GM18526 (cell line): ENCODE measurements around the gene SLC25A11.

ENCODE experiments used
- POLR2A ChIP-seq: IDR thresholded peaks from 3 replicates; pipeline ENCODE4 v1.6.1; 2011; ENCODE audit not compliant: insufficient read length; ENCODE audit errors: extremely low read depth

SLC25A11 gene

DNA sequence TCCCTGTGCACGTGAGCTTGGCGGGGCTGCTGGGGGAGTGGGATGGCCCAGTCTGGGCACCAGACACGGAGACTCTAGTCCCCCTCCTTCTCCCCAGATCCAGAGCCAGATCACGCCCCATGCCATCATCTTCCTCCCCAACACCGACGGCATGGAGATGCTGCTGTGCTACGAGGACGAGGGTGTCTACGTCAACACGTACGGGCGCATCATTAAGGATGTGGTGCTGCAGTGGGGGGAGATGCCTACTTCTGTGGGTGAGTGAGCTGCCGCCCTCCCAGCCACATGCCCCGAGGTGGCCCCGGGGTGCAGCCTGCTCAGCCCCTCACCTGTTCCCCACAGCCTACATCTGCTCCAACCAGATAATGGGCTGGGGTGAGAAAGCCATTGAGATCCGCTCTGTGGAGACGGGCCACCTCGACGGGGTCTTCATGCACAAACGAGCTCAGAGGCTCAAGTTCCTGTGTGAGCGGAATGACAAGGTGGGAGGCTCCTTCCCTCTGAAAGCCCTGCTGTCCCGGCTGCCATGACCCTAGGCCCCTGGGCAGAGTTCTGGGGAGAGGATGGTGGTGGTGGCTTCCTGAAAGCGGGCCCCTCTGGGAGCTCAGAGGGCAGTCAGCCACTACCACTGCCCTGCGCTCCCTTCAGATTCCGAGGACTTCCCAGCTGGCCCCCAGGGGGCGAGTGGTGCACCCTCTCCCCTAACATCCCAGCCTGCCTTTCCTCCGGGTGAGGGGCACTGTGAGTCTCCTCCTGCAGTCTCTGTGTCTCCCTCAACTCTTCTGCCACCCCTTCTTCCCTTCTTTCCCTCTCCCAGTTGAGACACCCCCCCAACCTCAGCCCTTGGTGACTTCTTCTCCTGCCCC, 43.3 kb downstream of the SLC25A11 start:
- no peak for TF ChIP-seq POLR2A

DNA sequence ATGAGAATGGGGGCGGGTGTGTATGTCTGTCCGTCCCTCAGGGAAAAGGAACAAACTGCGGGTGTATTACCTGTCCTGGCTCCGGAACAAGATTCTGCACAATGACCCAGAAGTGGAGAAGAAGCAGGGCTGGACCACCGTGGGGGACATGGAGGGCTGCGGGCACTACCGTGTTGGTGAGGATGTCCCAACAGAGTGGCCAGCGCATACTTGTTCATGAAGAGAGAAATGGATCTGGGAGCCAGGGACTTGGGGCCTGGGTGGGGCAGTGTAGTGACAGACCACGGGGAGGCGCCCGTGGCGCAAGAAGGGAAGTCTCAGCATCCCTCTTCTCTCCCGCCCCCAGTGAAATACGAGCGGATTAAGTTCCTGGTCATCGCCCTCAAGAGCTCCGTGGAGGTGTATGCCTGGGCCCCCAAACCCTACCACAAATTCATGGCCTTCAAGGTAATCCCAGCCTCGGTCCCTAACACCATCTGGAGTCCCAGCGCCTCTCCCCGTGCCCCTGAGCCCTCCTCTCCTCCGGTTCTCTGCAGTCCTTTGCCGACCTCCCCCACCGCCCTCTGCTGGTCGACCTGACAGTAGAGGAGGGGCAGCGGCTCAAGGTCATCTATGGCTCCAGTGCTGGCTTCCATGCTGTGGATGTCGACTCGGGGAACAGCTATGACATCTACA, 44.1 kb downstream of the SLC25A11 start:
- no peak for TF ChIP-seq POLR2A

DNA sequence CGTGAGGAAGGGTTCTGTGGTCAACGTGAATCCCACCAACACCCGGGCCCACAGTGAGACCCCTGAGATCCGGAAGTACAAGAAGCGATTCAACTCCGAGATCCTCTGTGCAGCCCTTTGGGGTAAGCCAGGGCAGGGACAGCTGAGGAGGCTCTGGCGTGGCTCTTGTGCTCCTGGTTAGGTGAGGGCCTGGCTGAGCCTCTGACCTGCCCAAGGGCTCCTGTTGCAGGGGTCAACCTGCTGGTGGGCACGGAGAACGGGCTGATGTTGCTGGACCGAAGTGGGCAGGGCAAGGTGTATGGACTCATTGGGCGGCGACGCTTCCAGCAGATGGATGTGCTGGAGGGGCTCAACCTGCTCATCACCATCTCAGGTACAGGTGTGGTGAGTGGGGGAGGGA, 44.7 kb downstream of the SLC25A11 start:
- TF ChIP-seq POLR2A = no peak

DNA sequence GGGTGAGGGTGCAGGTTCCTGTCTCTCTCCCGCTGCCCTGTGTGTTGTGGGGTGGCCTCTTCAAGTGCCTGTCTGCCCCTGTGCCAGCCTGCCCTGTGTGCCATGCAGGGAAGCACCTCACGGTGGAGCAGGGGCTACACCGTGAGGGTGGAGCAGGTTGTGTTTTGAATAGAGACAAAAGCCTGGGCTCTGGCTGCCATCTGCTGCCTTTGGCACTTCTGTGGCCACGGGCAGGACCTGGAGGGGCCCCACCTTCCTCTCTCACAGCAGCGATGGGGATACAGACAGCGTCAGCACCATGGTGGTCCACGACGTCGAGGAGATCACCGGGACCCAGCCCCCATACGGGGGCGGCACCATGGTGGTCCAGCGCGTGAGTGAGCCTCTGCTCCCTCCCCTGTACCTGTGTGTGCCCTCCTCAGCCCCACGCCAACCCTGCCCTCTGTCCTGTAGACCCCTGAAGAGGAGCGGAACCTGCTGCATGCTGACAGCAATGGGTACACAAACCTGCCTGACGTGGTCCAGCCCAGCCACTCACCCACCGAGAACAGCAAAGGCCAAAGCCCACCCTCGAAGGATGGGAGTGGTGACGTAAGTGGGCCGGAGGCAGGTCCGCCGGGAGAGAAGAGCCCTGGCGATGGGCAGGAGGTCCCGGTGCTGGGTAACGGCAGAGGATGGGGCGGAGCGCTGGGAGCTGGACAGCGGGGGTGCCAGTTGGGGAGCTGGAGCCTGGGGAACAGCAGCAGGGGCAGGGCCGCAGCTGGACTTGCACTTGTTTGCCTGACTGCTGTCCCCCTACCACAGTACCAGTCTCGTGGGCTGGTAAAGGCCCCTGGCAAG, 45.9 kb downstream of the SLC25A11 start:
- no peak for TF ChIP-seq POLR2A

DNA sequence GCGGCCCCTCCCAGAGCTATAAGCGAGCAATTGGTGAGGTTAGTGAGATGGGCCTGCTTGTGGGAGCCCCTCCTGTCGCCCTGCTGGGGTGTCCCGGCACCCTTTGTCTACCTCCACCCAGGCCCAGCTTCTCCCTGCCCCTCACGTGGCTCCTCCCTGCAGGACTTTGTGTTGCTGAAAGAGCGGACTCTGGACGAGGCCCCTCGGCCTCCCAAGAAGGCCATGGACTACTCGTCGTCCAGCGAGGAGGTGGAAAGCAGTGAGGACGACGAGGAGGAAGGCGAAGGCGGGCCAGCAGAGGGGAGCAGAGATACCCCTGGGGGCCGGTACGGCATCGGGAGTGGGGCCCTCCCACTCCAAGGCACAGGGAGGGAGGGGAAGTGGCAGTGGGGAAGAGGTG, 46.6 kb downstream of the SLC25A11 start:
- TF ChIP-seq POLR2A = no peak

DNA sequence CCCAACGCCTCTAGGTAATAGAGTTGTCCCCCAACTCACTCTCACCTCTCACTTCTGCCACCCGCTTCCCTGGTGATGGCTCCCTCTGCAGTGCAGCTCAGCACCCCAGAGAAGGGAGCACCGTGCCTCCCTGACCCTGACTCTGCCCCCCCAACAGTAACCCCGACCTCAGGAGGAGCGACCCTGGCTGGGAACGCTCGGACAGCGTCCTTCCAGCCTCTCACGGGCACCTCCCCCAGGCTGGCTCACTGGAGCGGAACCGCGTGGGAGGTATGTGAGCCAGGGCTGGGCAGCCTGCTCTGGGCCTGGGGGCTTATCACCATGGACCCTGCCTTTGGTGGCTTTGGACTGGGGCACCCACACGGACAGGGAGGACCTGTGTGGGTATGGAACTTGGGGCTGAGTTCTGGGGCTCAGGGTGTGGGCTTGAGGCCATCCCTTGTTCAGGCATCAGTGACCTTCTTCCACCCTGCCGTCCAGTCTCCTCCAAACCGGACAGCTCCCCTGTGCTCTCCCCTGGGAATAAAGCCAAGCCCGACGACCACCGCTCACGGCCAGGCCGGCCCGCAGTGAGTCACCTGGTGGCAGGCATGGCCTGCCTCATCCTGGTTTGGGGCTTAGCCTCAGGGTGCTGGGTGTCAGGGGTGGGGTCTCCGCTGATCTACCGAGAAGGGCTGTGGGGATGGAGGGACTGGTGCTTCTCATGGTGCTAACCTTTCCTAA, 47.2 kb downstream of the SLC25A11 start:
- no peak for TF ChIP-seq POLR2A

DNA sequence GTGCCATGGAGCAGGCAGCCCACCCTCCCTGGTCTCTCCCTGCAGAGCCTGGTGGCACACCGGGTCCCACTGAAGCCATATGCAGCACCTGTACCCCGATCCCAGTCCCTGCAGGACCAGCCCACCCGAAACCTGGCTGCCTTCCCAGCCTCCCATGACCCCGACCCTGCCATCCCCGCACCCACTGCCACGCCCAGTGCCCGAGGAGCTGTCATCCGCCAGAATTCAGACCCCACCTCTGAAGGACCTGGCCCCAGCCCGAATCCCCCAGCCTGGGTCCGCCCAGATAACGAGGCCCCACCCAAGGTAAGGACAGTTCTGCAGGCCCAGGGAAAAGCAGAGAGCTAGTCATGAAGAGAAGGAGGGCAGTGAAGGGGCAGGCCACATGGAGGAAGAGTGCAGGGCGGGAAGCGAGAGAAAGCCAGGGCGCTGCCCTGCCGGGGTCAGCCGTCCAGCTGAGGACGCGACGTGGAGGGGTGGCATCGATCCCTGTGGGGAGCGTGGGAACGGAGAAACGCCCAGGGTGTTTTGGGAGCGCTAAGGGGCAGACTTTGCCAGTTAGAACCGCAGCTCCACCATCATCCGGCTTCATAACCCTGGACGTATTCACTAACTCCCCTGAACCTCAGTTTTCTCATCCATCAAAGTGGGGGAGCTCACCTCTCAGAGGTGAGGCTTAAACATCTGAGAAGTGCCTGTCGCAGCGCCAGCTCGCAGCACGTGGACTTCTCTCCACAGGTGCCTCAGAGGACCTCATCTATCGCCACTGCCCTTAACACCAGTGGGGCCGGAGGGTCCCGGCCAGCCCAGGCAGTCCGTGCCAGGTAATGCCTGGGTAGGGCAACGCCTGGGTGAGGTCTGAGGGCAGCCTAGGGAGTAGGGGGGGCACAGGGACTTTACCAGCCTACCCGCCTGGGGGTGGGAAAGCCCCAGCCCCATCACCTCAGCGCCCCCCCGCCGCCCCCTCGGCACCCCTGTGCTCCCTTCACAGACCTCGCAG, 48.1 kb downstream of the SLC25A11 start:
- TF ChIP-seq POLR2A = no peak

DNA sequence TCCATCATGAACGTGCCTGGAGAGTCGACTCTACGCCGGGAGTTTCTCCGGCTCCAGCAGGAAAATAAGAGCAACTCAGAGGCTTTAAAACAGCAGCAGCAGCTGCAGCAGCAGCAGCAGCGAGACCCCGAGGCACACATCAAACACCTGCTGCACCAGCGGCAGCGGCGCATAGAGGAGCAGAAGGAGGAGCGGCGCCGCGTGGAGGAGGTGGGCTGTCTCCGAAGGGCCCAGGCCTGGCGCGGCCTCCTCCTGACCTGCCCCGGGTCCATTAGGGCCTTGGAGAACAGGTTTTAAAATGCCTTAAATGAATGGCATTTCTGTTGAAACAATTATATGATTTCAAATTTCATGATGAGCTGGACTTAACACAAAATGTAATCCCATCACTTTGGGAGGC, 52.3 kb downstream of the SLC25A11 start:
- TF ChIP-seq POLR2A = no peak
